ENCODE data around the gene CDK18. TPM values are rescaled to one million over a fixed set of nuclear protein-coding genes. Genes with fewer than 3 reads are reported as not detected.
A peak's percentile ranks its signal among the peaks of the same experiment; 100 is the strongest.

Gene CDK18
- total RNA-seq, 1 donor, result 2.2 TPM

DNA sequence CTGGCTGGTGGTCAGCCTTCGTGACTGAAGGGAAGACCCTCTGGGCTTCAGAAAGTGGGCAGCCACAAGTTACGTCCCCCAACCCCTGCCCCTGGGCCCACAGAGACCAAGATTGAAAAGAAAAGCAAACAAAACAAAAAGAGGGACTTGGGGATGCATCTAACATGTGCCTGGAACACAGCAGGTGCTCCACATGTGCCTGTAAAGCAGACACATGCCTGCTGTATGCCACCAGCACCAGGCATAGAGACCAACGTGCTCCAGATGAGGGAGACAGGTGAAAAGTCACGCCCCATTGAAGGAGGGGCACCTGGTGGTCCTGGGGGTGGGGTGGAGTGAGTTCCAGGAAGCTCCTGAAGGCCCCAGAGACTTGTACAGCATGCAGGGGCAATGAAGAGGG lies 11.9 kb downstream of the CDK18 start:
- no peak overlapping the region for H3K4me3 ChIP-seq (ENCODE audit: low read depth, low read length)
- TF ChIP-seq, protein P1, sequence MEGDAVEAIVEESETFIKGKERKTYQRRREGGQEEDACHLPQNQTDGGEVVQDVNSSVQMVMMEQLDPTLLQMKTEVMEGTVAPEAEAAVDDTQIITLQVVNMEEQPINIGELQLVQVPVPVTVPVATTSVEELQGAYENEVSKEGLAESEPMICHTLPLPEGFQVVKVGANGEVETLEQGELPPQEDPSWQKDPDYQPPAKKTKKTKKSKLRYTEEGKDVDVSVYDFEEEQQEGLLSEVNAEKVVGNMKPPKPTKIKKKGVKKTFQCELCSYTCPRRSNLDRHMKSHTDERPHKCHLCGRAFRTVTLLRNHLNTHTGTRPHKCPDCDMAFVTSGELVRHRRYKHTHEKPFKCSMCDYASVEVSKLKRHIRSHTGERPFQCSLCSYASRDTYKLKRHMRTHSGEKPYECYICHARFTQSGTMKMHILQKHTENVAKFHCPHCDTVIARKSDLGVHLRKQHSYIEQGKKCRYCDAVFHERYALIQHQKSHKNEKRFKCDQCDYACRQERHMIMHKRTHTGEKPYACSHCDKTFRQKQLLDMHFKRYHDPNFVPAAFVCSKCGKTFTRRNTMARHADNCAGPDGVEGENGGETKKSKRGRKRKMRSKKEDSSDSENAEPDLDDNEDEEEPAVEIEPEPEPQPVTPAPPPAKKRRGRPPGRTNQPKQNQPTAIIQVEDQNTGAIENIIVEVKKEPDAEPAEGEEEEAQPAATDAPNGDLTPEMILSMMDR (IDR thresholded peaks at IDR 0.05; ENCODE audit: insufficient read depth, low read depth, low read length), result no peak
- DNase-seq (ENCODE audit: low read depth), result no peak

DNA sequence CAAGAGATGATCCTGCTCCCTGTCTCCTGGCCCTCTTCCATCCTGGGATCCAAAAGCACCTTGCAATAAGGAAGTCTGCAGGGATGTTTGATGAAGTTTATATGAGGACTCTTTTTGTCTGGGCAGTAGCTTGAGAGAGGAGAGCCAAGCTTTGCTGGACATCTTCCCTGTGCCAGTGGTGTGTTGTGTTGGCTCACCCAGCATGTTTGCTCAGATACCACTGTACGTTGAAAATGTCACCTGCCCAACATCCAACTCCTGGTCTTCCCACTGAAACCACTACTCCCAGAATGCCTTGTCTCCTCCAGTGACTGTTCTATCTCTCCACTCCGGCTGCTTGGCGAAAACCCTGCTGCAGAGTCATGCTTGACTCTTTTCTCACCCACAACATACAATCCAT lies 12.8 kb downstream of the CDK18 start:
- no peak for DNase-seq (ENCODE audit: low read depth)
- no peak overlapping the region for H3K4me3 ChIP-seq (ENCODE audit: low read depth, low read length)
- TF ChIP-seq, protein P1 (IDR thresholded peaks at IDR 0.05; ENCODE audit: insufficient read depth, low read depth, low read length), result no peak

DNA sequence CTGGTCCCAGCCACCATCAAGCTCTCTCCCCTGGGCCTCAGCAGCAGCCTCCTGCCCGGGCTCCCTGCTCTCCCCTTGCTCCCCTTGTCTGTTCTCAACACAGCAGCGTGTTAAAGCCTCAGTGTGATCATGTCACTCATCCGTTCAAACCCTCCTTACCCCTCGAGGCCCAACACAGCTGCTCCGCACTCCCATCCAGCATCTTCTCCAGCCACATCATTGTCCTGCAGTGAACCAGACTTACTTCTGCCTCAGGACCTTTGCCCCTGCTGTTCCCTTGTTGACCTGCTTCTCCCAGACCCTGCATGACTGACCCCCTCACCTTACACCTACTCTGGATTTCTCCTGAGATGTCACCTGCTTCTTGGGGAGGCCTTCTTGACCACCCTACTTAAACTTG lies 13.3 kb downstream of the CDK18 start:
- TF ChIP-seq, protein P1 (IDR thresholded peaks at IDR 0.05; ENCODE audit: insufficient read depth, low read depth, low read length), result no peak
- DNase-seq (ENCODE audit: low read depth), result no peak
- no peak overlapping the region for H3K4me3 ChIP-seq (ENCODE audit: low read depth, low read length)

DNA sequence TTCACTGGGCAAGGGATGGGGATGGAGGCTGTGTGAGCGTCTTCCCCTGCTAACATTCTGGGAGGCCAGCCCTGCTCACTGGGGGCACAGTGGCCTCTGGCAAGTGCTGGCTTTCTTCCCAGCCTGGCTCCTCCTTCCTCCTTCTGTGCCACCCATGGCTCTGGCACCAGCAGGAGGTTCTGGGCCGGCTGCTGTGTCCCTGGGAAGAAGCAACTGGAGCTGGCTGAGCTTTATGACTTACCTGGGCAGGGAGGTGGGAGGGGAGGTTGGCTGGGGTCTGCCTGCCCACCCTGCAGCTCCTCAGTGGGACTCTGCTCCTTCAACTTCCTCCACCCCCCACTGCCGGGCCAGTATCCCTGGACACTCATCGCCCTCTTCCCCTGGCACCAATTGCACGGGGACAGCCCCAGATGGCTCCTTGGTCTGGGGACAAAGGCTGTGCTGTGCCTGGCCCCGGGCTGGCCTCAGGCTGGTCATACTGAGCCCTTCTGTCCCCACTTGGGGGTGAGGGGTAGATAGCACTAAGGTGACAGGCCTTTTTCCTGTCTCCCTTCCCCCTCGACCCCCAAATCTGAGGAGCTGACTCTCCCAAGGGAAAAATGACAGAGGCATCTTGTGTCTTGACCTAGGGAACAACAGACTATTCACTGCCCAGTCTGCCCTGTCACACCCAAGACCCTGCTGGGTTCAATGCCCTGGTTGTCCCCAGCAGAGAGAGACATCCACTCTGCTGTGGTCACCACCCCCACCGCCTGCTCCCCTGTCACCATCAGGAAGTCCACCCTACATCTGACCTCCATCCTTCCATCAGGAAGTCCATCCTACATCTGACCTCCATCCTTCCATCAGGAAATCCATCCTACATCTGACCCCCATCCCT lies 14.4 kb downstream of the CDK18 start:
- H3K4me3 ChIP-seq (ENCODE audit: low read depth, low read length), result no peak overlapping the region
- DNase-seq (ENCODE audit: low read depth), result no peak
- TF ChIP-seq, protein P1 (IDR thresholded peaks at IDR 0.05; ENCODE audit: insufficient read depth, low read depth, low read length), result no peak

DNA sequence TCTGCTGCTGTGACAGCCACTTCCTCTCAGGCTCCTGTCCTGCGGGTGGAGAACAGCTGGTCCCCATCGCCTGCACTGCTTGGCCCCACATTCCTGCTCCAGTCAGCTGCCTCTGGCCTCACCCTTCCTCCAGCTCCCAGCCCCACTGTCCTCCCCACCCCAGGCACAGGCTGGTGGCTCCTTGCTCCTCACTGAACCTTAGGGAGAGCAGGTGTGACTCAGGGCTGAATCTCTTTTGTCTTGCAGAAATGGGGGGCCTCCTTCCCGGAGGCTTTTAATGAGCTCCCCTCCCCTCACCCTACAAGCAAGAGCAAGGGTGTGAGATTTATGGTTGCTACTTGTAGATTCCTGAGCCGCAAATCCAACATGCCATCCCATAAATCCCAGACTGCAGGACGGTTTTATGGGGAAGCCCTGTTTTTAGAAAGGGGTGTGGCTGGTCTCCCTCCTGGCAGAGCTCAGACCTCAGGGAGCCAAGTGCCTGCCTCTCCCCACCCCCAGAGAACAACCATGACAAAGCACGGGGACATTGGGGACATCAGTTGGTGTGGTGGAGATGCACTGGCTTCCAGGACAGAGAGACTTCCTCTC lies 15.2 kb downstream of the CDK18 start:
- TF ChIP-seq, protein P1 (IDR thresholded peaks at IDR 0.05; ENCODE audit: insufficient read depth, low read depth, low read length), result no peak
- DNase-seq (ENCODE audit: low read depth), result peak; percentile 51
- no peak overlapping the region for H3K4me3 ChIP-seq (ENCODE audit: low read depth, low read length)

DNA sequence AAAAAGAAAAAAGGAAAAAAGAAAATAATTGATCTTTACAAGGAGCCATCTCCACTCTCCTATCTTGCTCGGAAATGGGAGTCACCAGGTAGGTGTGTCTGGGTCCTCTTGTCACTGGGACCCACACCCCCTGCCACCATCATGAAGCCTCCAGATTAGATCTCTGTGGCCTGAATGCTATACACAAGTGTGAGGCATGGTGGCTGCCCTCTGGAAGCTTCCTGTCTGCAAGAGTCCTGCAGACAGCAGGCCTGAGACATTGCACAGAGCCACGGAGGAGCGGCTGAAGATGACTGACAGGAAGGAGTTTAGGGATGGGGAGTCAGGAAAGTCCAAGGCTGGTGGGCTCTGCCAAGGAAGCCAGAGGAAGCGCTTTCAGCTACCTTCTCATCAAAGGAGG lies 16.2 kb downstream of the CDK18 start:
- TF ChIP-seq, protein P1 (IDR thresholded peaks at IDR 0.05; ENCODE audit: insufficient read depth, low read depth, low read length), result no peak
- no peak overlapping the region for H3K4me3 ChIP-seq (ENCODE audit: low read depth, low read length)
- DNase-seq (ENCODE audit: low read depth), result no peak

All from fibroblast of villous mesenchyme (primary cell).